ENCODE data around the gene RNASE12. TPM values are rescaled to one million over a fixed set of nuclear protein-coding genes. Genes with fewer than 3 reads are reported as not detected.

The RNASE12 gene
- total RNA-seq, 2 experiments from 2014 or later: not detected

DNA sequence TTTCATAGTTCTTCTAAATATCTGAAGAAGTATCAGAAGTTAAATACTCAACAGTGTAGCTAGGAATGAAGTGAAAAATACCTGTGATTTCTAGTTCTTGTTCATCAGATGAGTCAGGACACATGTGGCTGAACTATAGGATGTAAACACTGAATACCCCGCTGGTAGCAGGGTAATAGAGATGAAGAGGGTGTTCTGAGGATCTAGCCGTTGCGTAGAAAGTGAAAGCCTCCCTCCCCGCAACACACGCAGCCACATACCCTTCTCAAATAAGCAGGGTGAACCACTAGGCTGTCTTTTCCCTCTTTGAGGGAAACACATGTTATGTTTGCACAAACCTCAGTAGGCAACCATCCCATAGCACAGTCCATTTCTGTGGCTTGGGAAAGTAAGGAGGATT, 16.4 kb upstream of the RNASE12 start:
- Mint-ChIP-seq H3K9me3 (no peaks in the 10 kb centered on the region), H3K27me3 (no peaks in the 10 kb centered on the region), H3K36me3 (ENCODE audit: low read depth) (no peaks in the 10 kb centered on the region), H3K4me3 (no peak overlapping the region), H3K4me1 (ENCODE audit: low read depth) (no peaks in the 10 kb centered on the region), H3K27ac (no peak overlapping the region)
- POLR2A ChIA-PET: no interaction called here
- DNase-seq (no peak), ATAC-seq (no peak)
- CTCF ChIA-PET: interaction anchor here (0.7 to 7.3 kb wide), 7 partner anchors 20 to 280 kb away, joined by 3 to 104 read pairs (median 8); partner anchors contain the start of genes RNASE11, RNASE4 and TEP1
- intact Hi-C loops (cut with micrococcal nuclease): loop anchor here (1.0 kb wide), 1 partner anchor 76 kb away; no protein-coding TSS in a partner anchor
- TF ChIP-seq CTCF (IDR thresholded peaks at IDR 0.05): no peak

DNA sequence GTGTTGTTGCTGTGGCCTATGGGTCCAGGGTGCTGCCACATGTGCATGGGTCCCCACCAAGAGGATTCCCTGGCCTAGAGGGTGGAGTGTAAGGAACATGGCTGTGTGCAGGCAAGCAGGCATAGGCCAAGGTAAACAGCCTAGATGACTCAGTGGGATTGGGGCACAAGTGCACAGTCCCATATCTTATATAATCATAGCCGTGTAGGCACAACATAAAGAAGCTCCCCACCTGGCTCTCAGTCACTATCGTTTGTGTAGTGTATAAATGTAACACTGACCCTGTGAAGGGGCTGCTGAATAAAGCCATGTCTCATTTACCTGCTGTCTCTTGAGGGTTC, 15.7 kb upstream of the RNASE12 start:
- Mint-ChIP-seq H3K36me3 (ENCODE audit: low read depth) (no peaks in the 10 kb centered on the region), H3K4me3 (no peak overlapping the region), H3K9me3 (no peaks in the 10 kb centered on the region), H3K4me1 (ENCODE audit: low read depth) (no peaks in the 10 kb centered on the region), H3K27ac (no peak overlapping the region), H3K27me3 (no peaks in the 10 kb centered on the region)
- ATAC-seq (no peak), DNase-seq (no peak)
- POLR2A ChIA-PET: no interaction called here
- intact Hi-C loops (cut with micrococcal nuclease): no loop called here
- no peak for TF ChIP-seq CTCF (IDR thresholded peaks at IDR 0.05)
- CTCF ChIA-PET: interaction anchor here (0.7 to 7.3 kb wide), 6 partner anchors 76 to 279 kb away, joined by 3 to 104 read pairs (median 18); partner anchors contain the start of genes RNASE4 and TEP1

- no peak for TF ChIP-seq CTCF (IDR thresholded peaks at IDR 0.05)
- intact Hi-C loops (cut with micrococcal nuclease): no loop called here
- no peaks in the 10 kb centered on the region for H3K4me1 Mint-ChIP-seq (ENCODE audit: low read depth)
- ATAC-seq (no peak), DNase-seq (no peak)
- H3K27me3 Mint-ChIP-seq: no peaks in the 10 kb centered on the region
- no peaks in the 10 kb centered on the region for H3K36me3 Mint-ChIP-seq (ENCODE audit: low read depth)
- ChIA-PET POLR2A (no interaction called here), CTCF (interaction anchor here (1.1 to 7.3 kb wide), 4 partner anchors 85 to 278 kb away, joined by 3 to 104 read pairs (median 6); no protein-coding TSS in a partner anchor)
- H3K9me3 Mint-ChIP-seq: no peaks in the 10 kb centered on the region
- no peak overlapping the region for H3K27ac Mint-ChIP-seq
- H3K4me3 Mint-ChIP-seq: no peak overlapping the region
Measured at GRCh38 chr14:20606190-20606901, 15.2 kb upstream of the RNASE12 start.

DNA sequence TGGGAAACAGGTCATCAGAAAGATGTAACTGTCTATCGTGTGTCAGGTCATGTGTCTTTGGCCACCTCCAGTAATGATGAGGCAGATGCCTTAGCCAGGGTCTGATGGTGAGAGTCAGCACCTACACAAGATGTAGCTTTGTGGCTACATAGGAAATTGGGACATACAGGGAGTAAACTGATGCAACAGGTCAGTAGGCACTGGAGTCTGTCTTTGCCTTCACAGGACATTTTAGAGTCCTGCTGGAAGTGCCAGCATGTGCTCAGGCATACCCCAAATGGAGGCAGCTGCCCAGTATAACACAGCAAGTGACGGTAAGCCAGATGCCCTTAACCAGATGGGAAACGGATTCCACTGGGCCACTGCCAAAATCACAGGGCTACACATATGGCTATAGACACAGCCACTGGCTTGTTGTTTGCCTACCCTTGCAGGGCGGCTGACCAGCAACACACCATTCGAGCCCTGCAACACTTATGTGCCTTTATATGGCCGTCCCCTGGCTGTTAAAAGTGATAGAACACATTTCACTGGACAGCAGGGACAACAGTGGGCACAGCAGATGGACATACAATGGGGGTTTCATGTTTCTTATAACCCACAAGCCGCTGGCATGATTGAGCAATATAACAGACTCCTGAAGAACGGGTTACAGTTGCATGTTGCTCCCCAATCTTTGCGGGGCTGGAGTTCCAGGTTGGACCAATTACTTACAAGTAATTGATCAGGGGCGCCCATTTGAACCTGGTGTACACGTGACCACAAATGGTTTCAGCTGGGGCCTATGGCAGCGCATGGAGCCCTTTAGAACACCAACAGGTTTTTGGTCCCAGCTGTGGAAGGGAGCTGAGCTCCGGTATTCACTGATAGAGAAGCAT, 12.9 kb upstream of the RNASE12 start:
- Mint-ChIP-seq H3K27me3 (no peaks in the 10 kb centered on the region), H3K9me3 (no peaks in the 10 kb centered on the region), H3K4me1 (ENCODE audit: low read depth) (no peaks in the 10 kb centered on the region), H3K4me3 (no peak overlapping the region), H3K27ac (no peak overlapping the region), H3K36me3 (ENCODE audit: low read depth) (no peaks in the 10 kb centered on the region)
- ChIA-PET CTCF (interaction anchor here (1.4 to 7.3 kb wide), 3 partner anchors 72 to 276 kb away, joined by 3 to 104 read pairs (median 4); no protein-coding TSS in a partner anchor), POLR2A (no interaction called here)
- no peak for DNase-seq
- TF ChIP-seq CTCF (IDR thresholded peaks at IDR 0.05): no peak
- intact Hi-C loops (cut with micrococcal nuclease): no loop called here
- ATAC-seq: no peak

- CTCF ChIA-PET: no interaction called here
- no peak for DNase-seq
- H3K36me3 Mint-ChIP-seq (ENCODE audit: low read depth): no peaks in the 10 kb centered on the region
- no peaks in the 10 kb centered on the region for H3K27me3 Mint-ChIP-seq
- intact Hi-C loops (cut with micrococcal nuclease): no loop called here
- POLR2A ChIA-PET: no interaction called here
- no peak for ATAC-seq
- no peak overlapping the region for H3K4me3 Mint-ChIP-seq
- TF ChIP-seq CTCF (IDR thresholded peaks at IDR 0.05): no peak
- H3K9me3 Mint-ChIP-seq: no peaks in the 10 kb centered on the region
- H3K4me1 Mint-ChIP-seq (ENCODE audit: low read depth): no peaks in the 10 kb centered on the region
- H3K27ac Mint-ChIP-seq: no peak overlapping the region
Measured at GRCh38 chr14:20602583-20602982, 11.4 kb upstream of the RNASE12 start.

All from activated CD8-positive, alpha-beta T cell treated with anti-CD3 and anti-CD28 coated beads for 36 hours (primary cell).